ENCODE data around the gene THSD7B. TPM values are rescaled to one million over a fixed set of nuclear protein-coding genes. Genes with fewer than 3 reads are reported as not detected.
"Not testable (repeated sequence)": the region's sequence is repeated elsewhere in the genome, so short reads cannot be mapped to it uniquely, and the experiment has no call there.

The THSD7B gene
- total RNA-seq, 4 donors from 2014 or later, result 0.80 to 0.83 TPM; not detected in 2

GRCh38 chr2:137689549-137689948 lies 924.2 kb downstream of the THSD7B start:
- no peak overlapping the region for H3K4me3 ChIP-seq
- no peaks in the 10 kb centered on the region for H3K9me3 ChIP-seq
- TF ChIP-seq, protein P1, sequence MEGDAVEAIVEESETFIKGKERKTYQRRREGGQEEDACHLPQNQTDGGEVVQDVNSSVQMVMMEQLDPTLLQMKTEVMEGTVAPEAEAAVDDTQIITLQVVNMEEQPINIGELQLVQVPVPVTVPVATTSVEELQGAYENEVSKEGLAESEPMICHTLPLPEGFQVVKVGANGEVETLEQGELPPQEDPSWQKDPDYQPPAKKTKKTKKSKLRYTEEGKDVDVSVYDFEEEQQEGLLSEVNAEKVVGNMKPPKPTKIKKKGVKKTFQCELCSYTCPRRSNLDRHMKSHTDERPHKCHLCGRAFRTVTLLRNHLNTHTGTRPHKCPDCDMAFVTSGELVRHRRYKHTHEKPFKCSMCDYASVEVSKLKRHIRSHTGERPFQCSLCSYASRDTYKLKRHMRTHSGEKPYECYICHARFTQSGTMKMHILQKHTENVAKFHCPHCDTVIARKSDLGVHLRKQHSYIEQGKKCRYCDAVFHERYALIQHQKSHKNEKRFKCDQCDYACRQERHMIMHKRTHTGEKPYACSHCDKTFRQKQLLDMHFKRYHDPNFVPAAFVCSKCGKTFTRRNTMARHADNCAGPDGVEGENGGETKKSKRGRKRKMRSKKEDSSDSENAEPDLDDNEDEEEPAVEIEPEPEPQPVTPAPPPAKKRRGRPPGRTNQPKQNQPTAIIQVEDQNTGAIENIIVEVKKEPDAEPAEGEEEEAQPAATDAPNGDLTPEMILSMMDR (IDR thresholded peaks at IDR 0.05), result no peak
- no peak for TF ChIP-seq POLR2A (IDR thresholded peaks at IDR 0.05)
- H3K27ac ChIP-seq, result no peak overlapping the region
- no peak for DNase-seq
- H3K36me3 ChIP-seq, result no peaks in the 10 kb centered on the region
- H3K27me3 ChIP-seq, result no peaks in the 10 kb centered on the region
- no peaks in the 10 kb centered on the region for H3K4me1 ChIP-seq

GRCh38 chr2:137693534-137693933 lies 928.2 kb downstream of the THSD7B start:
- no peak for TF ChIP-seq POLR2A (IDR thresholded peaks at IDR 0.05)
- TF ChIP-seq, protein P1 (IDR thresholded peaks at IDR 0.05), result no peak
- H3K4me1 ChIP-seq, result no peaks in the 10 kb centered on the region
- no peaks in the 10 kb centered on the region for H3K36me3 ChIP-seq
- no peak overlapping the region for H3K4me3 ChIP-seq
- DNase-seq, result no peak
- no peaks in the 10 kb centered on the region for H3K9me3 ChIP-seq
- no peaks in the 10 kb centered on the region for H3K27me3 ChIP-seq
- no peak overlapping the region for H3K27ac ChIP-seq

GRCh38 chr2:137696916-137697315 lies 931.6 kb downstream of the THSD7B start:
- DNase-seq, result no peak
- TF ChIP-seq POLR2A (IDR thresholded peaks at IDR 0.05), result no peak
- TF ChIP-seq, protein P1 (IDR thresholded peaks at IDR 0.05), result no peak

GRCh38 chr2:137700250-137700649 lies 934.9 kb downstream of the THSD7B start:
- H3K27me3 ChIP-seq, H3K9me3 ChIP-seq, H3K36me3 ChIP-seq, H3K4me3 ChIP-seq, H3K27ac ChIP-seq, H3K4me1 ChIP-seq, DNase-seq: not testable (repeated sequence)

More at GRCh38 chr2:137696916-137697315, 931.6 kb downstream of the THSD7B start:
- Histone ChIP-seq H3K27me3 (no peaks in the 10 kb centered on the region), H3K4me3 (no peak overlapping the region), H3K27ac (no peak overlapping the region), H3K4me1 (no peaks in the 10 kb centered on the region), H3K36me3 (no peaks in the 10 kb centered on the region), H3K9me3 (no peaks in the 10 kb centered on the region)

- DNase-seq, result no peak
- Histone ChIP-seq H3K27ac (no peak overlapping the region), H3K27me3 (no peaks in the 10 kb centered on the region), H3K36me3 (no peaks in the 10 kb centered on the region), H3K9me3 (no peaks in the 10 kb centered on the region), H3K4me3 (no peak overlapping the region), H3K4me1 (no peaks in the 10 kb centered on the region)
- TF ChIP-seq POLR2A (IDR thresholded peaks at IDR 0.05), result no peak
- TF ChIP-seq, protein P1 (IDR thresholded peaks at IDR 0.05), result no peak
These were observed 935.3 kb downstream of the THSD7B start for GRCh38 chr2:137700681-137701080.

DNA sequence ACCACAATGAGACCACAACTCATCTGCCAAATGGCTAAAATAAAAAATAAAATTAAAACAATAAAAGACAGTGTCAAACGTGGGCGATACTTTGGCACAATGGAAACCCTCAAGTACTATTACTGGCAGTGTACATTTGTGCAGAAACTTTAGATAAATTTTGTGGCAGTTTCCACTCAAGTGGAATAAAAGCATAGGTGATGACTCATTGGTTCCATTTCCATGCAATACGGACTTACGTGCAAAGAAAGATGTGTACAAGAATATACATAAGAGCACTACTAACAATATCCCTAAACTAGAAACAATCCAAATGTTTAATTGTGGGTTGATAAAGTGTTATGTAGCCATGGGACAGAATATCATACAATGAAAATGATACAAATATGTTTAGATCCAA lies 940.0 kb downstream of the THSD7B start:
- TF ChIP-seq, protein P1 (IDR thresholded peaks at IDR 0.05), result no peak
- TF ChIP-seq POLR2A (IDR thresholded peaks at IDR 0.05), result no peak
- DNase-seq, result no peak
- H3K9me3 ChIP-seq, result no peaks in the 10 kb centered on the region
- H3K27ac ChIP-seq, result no peak overlapping the region
- no peaks in the 10 kb centered on the region for H3K27me3 ChIP-seq
- no peak overlapping the region for H3K4me3 ChIP-seq
- no peaks in the 10 kb centered on the region for H3K4me1 ChIP-seq
- no peaks in the 10 kb centered on the region for H3K36me3 ChIP-seq

All from Peyer's patch (tissue), 4 donors.